Raji (cell line): ENCODE data around the gene ASTN1.

Experiments
- POLR2A ChIP-seq: IDR thresholded peaks from 2 replicates; pipeline ENCODE4 v1.6.1; 2011; ENCODE audit warnings: low read depth, low read length, control low read depth; ENCODE audit not compliant: insufficient read depth

Gene ASTN1

DNA sequence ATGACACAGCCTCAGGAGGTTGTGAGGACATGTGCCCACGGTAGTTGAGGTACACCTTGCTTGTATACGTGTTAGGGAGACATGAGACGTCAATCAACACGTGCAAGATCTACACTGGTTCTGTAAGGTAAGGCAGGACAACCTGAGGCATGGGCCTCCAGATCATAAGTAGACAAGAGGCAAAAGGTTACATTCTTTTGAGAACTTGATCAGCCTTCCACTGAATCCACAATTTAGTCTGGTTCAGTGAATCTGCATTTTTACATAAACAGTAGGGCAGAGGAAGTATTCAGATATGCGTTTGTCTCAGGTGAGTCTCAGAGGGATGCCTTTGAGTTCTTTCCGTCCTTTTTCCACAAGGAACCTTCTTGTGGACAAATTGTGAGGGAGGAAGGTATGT, 348.9 kb downstream of the ASTN1 start:
- TF ChIP-seq POLR2A: no peak

DNA sequence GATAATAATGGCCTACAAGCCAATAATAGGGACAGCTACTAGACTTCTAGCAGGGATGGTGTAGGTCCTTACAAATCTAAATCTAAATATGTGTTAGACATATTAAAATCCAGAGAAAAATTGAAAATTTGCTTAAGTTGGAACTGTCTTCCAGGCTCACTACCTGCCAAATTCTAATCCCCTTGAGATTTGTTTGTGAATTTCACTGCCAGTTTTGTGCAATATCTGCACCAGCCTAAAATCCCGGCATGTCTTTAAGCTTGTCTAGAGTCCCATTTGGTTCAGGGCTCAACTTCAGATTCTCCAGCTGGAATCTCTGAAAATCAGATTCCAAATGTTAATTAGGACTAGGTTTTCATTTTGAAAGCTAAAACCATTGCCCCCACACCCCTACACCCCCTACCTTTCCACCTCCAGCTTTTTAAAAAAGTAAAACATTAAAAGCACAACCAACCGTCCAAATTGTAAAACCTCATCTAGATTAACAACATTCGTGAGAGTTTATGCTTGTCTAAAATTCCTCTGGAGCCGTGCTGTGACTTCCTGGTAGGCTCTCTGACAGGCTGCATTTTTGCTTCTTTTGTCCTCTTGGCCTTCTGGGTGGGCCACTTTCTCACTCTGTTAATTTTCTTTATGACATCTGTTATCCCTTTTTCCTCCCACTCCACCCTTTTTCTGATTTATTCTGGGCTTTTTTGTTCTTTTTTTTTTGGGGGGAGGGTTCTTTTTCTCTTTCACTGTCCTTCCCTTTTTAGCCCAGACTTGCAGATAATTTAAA, 352.8 kb downstream of the ASTN1 start:
- no peak for TF ChIP-seq POLR2A

- TF ChIP-seq POLR2A: no peak
Measured at GRCh38 chr1:176809292-176809691, 355.2 kb downstream of the ASTN1 start.
